BE2C (cell line): ENCODE data around the gene P2RX3.
"Not testable (repeated sequence)": the region's sequence is repeated elsewhere in the genome, so short reads cannot be mapped to it uniquely, and the experiment has no call there.

ENCODE experiments used
- DNase-seq: peaks from one replicate; pipeline ENCODE4 v3.0.0-alpha.2; 2020
- H3K27me3 ChIP-seq: fragments of 250-450 bp; sonication (Bioruptor Pico); 2 replicates; pipeline ENCODE4 v1.5.1; 2020; ENCODE audit warnings: mild to moderate bottlenecking
- H3K36me3 ChIP-seq: fragments of 250-450 bp; sonication (Bioruptor Pico); 2 replicates; pipeline ENCODE4 v1.5.1; 2020; ENCODE audit warnings: mild to moderate bottlenecking
- H3K4me1 ChIP-seq: fragments of 250-450 bp; sonication (Bioruptor Pico); 2 replicates; pipeline ENCODE4 v1.5.1; 2020
- H3K4me3 ChIP-seq: 2 replicates; pipeline ENCODE4 v1.5.1; 2011; ENCODE audit warnings: low read depth, low read length
- H3K9me3 ChIP-seq: fragments of 250-450 bp; sonication (Bioruptor Pico); 2 replicates; pipeline ENCODE4 v1.5.1; 2020
- TF ChIP-seq, protein P1 (sequence below): IDR thresholded peaks from 2 replicates; pipeline ENCODE4 v1.5.1; 2012; ENCODE audit warnings: mild to moderate bottlenecking, low read depth, low read length

The P2RX3 gene

DNA sequence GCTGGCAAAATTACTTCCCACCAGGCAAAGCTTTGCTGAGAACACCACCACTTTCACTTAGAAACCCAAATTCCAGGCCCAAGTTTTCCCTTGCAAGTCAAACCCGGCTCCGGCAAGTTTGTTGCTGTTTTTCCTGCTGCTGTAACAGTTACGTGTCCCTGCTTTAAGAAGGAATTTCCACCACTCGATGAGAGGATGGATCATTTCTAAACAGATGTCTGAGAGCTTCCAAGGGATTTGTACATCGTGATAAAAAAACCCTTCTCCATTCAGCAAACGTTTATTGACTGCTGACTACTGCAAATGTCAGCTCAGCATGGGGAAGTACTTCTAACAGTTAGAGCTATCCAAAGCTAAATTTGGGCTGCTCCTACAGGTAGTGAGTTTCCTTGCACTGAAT, 19.7 kb downstream of the P2RX3 start:
- Histone ChIP-seq H3K27me3 (no peaks in the 10 kb centered on the region), H3K36me3 (no peaks in the 10 kb centered on the region), H3K4me1 (no peaks in the 10 kb centered on the region), H3K9me3 (no peaks in the 10 kb centered on the region), H3K4me3 (no peak overlapping the region)
- TF ChIP-seq, protein P1, sequence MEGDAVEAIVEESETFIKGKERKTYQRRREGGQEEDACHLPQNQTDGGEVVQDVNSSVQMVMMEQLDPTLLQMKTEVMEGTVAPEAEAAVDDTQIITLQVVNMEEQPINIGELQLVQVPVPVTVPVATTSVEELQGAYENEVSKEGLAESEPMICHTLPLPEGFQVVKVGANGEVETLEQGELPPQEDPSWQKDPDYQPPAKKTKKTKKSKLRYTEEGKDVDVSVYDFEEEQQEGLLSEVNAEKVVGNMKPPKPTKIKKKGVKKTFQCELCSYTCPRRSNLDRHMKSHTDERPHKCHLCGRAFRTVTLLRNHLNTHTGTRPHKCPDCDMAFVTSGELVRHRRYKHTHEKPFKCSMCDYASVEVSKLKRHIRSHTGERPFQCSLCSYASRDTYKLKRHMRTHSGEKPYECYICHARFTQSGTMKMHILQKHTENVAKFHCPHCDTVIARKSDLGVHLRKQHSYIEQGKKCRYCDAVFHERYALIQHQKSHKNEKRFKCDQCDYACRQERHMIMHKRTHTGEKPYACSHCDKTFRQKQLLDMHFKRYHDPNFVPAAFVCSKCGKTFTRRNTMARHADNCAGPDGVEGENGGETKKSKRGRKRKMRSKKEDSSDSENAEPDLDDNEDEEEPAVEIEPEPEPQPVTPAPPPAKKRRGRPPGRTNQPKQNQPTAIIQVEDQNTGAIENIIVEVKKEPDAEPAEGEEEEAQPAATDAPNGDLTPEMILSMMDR = no peak
- no peak for DNase-seq

DNA sequence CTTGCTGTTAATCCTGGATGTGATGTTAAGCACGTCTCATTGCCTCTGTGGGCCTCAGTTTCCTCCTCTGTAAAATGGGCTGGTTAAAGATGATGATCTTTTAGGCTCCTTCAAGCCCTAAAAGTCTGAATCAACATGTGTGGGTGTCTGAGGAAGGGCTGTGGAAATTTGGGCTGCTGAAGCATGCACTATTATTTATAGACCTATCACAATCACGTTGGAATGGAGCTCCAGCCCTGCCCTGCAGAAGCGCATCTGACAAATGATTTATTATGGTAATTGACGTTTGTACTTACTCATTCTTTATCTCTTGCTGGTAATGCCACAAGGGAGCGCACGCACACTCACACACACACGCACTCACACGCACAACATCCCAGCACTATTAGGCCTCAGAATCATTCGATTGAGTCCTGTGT, 20.4 kb downstream of the P2RX3 start:
- Histone ChIP-seq H3K4me1 (no peaks in the 10 kb centered on the region), H3K9me3 (no peaks in the 10 kb centered on the region), H3K36me3 (no peaks in the 10 kb centered on the region), H3K4me3 (no peak overlapping the region), H3K27me3 (no peaks in the 10 kb centered on the region)
- TF ChIP-seq, protein P1 = no peak
- DNase-seq = no peak

GRCh38 chr11:57358991-57359390, 20.8 kb downstream of the P2RX3 start:
- Histone ChIP-seq H3K4me1 (no peaks in the 10 kb centered on the region), H3K36me3 (no peaks in the 10 kb centered on the region), H3K4me3 (no peak overlapping the region), H3K27me3 (no peaks in the 10 kb centered on the region), H3K9me3 (no peaks in the 10 kb centered on the region)
- DNase-seq = no peak
- TF ChIP-seq, protein P1 = no peak

- Histone ChIP-seq H3K4me3 (no peak overlapping the region), H3K4me1 (no peaks in the 10 kb centered on the region), H3K27me3 (no peaks in the 10 kb centered on the region), H3K36me3 (no peaks in the 10 kb centered on the region), H3K9me3 (no peaks in the 10 kb centered on the region)
- TF ChIP-seq, protein P1 = no peak
- DNase-seq = no peak
Observed at GRCh38 chr11:57359396-57359795, 21.2 kb downstream of the P2RX3 start.

DNA sequence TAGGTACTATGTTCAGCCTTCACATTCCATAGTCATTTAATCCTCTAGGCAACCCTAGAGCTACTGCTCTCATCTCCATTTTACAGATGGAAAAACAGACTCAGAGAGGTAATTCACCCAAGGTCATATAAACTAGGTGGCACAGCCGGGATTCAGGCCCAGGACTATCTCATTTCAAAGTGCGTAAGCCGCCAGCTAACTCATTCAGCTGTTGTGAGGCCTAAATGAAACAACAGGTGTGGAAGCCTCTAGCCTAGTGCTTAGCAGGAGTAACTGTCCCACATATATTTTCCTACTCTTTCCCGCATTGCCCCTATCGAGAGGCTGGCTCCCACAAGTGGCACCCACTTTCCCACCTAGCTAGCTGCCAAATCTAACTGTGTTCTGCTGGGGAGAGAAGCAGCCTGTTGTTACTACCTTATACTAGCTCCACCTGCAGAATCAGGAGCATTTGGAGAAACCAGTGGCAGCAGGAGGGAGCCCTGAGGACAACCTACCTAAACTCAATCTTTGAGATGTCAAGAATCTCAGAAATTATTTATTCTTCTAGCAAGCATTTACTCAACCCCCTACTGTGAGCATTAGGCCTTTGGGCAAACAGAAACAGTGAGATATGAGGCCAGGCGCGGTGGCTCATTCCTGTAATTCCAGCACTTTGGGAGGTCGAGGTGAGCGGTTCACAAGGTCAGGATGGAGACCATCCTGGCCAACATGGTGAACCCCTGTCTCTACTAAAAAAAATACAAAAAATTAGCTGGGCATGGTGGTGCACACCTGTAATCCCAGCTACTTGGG, 21.9 kb downstream of the P2RX3 start:
- H3K4me1 ChIP-seq = no peaks in the 10 kb centered on the region
- H3K27me3 ChIP-seq = no peaks in the 10 kb centered on the region
- H3K36me3 ChIP-seq = no peaks in the 10 kb centered on the region
- TF ChIP-seq, protein P1 = no peak
- H3K9me3 ChIP-seq = no peaks in the 10 kb centered on the region
- DNase-seq = no peak
- H3K4me3 ChIP-seq = no peak overlapping the region

GRCh38 chr11:57360991-57361390, 22.8 kb downstream of the P2RX3 start:
- H3K36me3 ChIP-seq = no peaks in the 10 kb centered on the region
- H3K27me3 ChIP-seq = no peaks in the 10 kb centered on the region
- no peak overlapping the region for H3K4me3 ChIP-seq
- H3K4me1 ChIP-seq = no peaks in the 10 kb centered on the region
- TF ChIP-seq, protein P1 = no peak
- H3K9me3 ChIP-seq = no peaks in the 10 kb centered on the region
- no peak for DNase-seq

DNA sequence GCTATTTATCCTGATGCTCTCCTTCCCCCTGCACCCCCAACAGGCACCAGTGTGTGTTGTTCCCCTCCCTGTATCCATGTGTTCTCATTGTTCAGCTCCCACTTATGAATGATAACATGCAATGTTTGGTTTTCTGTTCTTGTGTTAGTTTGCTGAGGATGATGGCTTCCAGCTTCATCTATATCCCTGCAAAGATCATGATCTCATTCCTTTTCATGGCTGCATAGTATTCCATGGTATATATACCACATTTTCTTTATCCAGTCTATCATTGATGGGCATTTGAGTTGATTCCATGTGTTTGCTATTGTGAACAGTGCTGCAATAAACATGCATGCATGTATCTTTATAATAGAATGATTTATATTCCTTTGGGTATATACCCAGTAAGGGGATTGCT, 23.3 kb downstream of the P2RX3 start:
- not testable (repeated sequence) for DNase-seq, H3K36me3 ChIP-seq, H3K4me3 ChIP-seq, H3K9me3 ChIP-seq, H3K4me1 ChIP-seq, H3K27me3 ChIP-seq
